Measurements from ENCODE around the gene CBX6. TPM values are rescaled to one million over a fixed set of nuclear protein-coding genes. Genes with fewer than 3 reads are reported as not detected.
"Not testable (repeated sequence)": the region's sequence is repeated elsewhere in the genome, so short reads cannot be mapped to it uniquely, and the experiment has no call there.

The CBX6 gene
- total RNA-seq, 1 donor from 2014 or later = 16.0 TPM

GRCh38 chr22:38861927-38862326, 10.1 kb downstream of the CBX6 start:
- ATAC-seq (no peak), DNase-seq (ENCODE audit: low spot score) (no peak)

- ATAC-seq = no peak
- no peak for DNase-seq (ENCODE audit: low spot score)
Observed at GRCh38 chr22:38861170-38861876, 10.7 kb downstream of the CBX6 start.

- ATAC-seq (no peak), DNase-seq (ENCODE audit: low spot score) (no peak)
Observed at GRCh38 chr22:38860283-38861169, 11.5 kb downstream of the CBX6 start.

GRCh38 chr22:38859581-38860282, 12.3 kb downstream of the CBX6 start:
- no peak for ATAC-seq
- no peak for DNase-seq (ENCODE audit: low spot score)

GRCh38 chr22:38858492-38858891, 13.5 kb downstream of the CBX6 start:
- no peak for DNase-seq (ENCODE audit: low spot score)
- ATAC-seq = no peak

- ATAC-seq; DNase-seq (ENCODE audit: low spot score): not testable (repeated sequence)
Observed at GRCh38 chr22:38854476-38854875, 17.5 kb downstream of the CBX6 start.

- ATAC-seq; DNase-seq (ENCODE audit: low spot score): not testable (repeated sequence)
Observed at GRCh38 chr22:38853883-38854282, 18.1 kb downstream of the CBX6 start.

- no peak for ATAC-seq
Observed at GRCh38 chr22:38853196-38853651, 18.8 kb downstream of the CBX6 start.

GRCh38 chr22:38852522-38852921, 19.5 kb downstream of the CBX6 start:
- no peak for ATAC-seq

More at GRCh38 chr22:38853196-38853651, 18.8 kb downstream of the CBX6 start:
- no peak for DNase-seq (ENCODE audit: low spot score)

GRCh38 chr22:38850941-38851849, 20.8 kb downstream of the CBX6 start:
- no peak for ATAC-seq
- no peak for DNase-seq (ENCODE audit: low spot score)

More at GRCh38 chr22:38852522-38852921, 19.5 kb downstream of the CBX6 start:
- no peak for DNase-seq (ENCODE audit: low spot score)

GRCh38 chr22:38850399-38850798, 21.6 kb downstream of the CBX6 start:
- no peak for ATAC-seq
- DNase-seq (ENCODE audit: low spot score) = no peak

GRCh38 chr22:38849811-38850210, 22.2 kb downstream of the CBX6 start:
- ATAC-seq (no peak), DNase-seq (ENCODE audit: low spot score) (no peak)

GRCh38 chr22:38846412-38846811, 25.6 kb downstream of the CBX6 start:
- ATAC-seq (no peak), DNase-seq (ENCODE audit: low spot score) (no peak)

- ATAC-seq (no peak), DNase-seq (ENCODE audit: low spot score) (no peak)
Observed at GRCh38 chr22:38845004-38845740, 26.8 kb downstream of the CBX6 start.

GRCh38 chr22:38844315-38845003, 27.6 kb downstream of the CBX6 start:
- DNase-seq (ENCODE audit: low spot score) (no peak), ATAC-seq (no peak)

GRCh38 chr22:38843657-38844314, 28.2 kb downstream of the CBX6 start, which contains the start of gene NPTXR:
Gene NPTXR, minus strand, starts transcription at chr22:38844028.
- DNase-seq (ENCODE audit: low spot score) (peak; percentile 61), ATAC-seq (peak; percentile 83)

- peak; percentile 43 for ATAC-seq
- no peak for DNase-seq (ENCODE audit: low spot score)
Observed at GRCh38 chr22:38843201-38843656, 28.8 kb downstream of the CBX6 start.
